Kasumi-1 (cell line): ENCODE measurements around the gene NOTCH2NLA.
"Not testable (repeated sequence)": the region's sequence is repeated elsewhere in the genome, so short reads cannot be mapped to it uniquely, and the experiment has no call there.

Experiments used
- DNase-seq, 2 experiments: peaks; one replicate each; lab custom pipeline; 2025; lab: John Stamatoyannopoulos, UW

Gene NOTCH2NLA

GRCh38 chr1:146228710-146229477, at the start of gene NOTCH2NLA:
Gene NOTCH2NLA, minus strand, starts transcription at chr1:146229021. Its CDS starts 39,684 bp downstream, at chr1:146189337.
- not testable (repeated sequence) for DNase-seq

- DNase-seq, result not testable (repeated sequence)
Measured at GRCh38 chr1:146278346-146278745, 49.5 kb upstream of the NOTCH2NLA start.

GRCh38 chr1:146277087-146277486, 48.3 kb upstream of the NOTCH2NLA start:
- not testable (repeated sequence) for DNase-seq

- DNase-seq, result not testable (repeated sequence)
Measured at GRCh38 chr1:146274083-146274482, 45.3 kb upstream of the NOTCH2NLA start.

- not testable (repeated sequence) for DNase-seq
Measured at GRCh38 chr1:146273194-146273593, 44.4 kb upstream of the NOTCH2NLA start.

- not testable (repeated sequence) for DNase-seq
Measured at GRCh38 chr1:146272734-146273133, 43.9 kb upstream of the NOTCH2NLA start.

GRCh38 chr1:146271977-146272376, 43.2 kb upstream of the NOTCH2NLA start:
- not testable (repeated sequence) for DNase-seq

- DNase-seq, result not testable (repeated sequence)
Measured at GRCh38 chr1:146270129-146270528, 41.3 kb upstream of the NOTCH2NLA start.

- not testable (repeated sequence) for DNase-seq
Measured at GRCh38 chr1:146266179-146266748, 37.4 kb upstream of the NOTCH2NLA start.

GRCh38 chr1:146264761-146265160, 35.9 kb upstream of the NOTCH2NLA start:
- DNase-seq, result not testable (repeated sequence)

GRCh38 chr1:146260006-146260730, 31.3 kb upstream of the NOTCH2NLA start:
- DNase-seq, result not testable (repeated sequence)

- DNase-seq, result not testable (repeated sequence)
Measured at GRCh38 chr1:146257992-146258552, 29.3 kb upstream of the NOTCH2NLA start.

GRCh38 chr1:146254569-146255197, 25.9 kb upstream of the NOTCH2NLA start:
- DNase-seq, result not testable (repeated sequence)

GRCh38 chr1:146253249-146253855, 24.5 kb upstream of the NOTCH2NLA start:
- DNase-seq, result not testable (repeated sequence)

- not testable (repeated sequence) for DNase-seq
Measured at GRCh38 chr1:146251523-146251922, 22.7 kb upstream of the NOTCH2NLA start.

GRCh38 chr1:146248643-146249042, 19.8 kb upstream of the NOTCH2NLA start:
- DNase-seq, result not testable (repeated sequence)

GRCh38 chr1:146236626-146237025, 7.8 kb upstream of the NOTCH2NLA start:
- not testable (repeated sequence) for DNase-seq

GRCh38 chr1:146236026-146236601, 7.3 kb upstream of the NOTCH2NLA start:
- not testable (repeated sequence) for DNase-seq

GRCh38 chr1:146228144-146228682, 608 bp downstream of the NOTCH2NLA start:
- not testable (repeated sequence) for DNase-seq

GRCh38 chr1:146174531-146174930, 54.3 kb downstream of the NOTCH2NLA start:
- not testable (repeated sequence) for DNase-seq

GRCh38 chr1:146167740-146168139, 61.1 kb downstream of the NOTCH2NLA start:
- DNase-seq, result not testable (repeated sequence)
